OCI-LY3 (cell line): Measurements from ENCODE around the gene CASP3.
"Not testable (repeated sequence)": the region's sequence is repeated elsewhere in the genome, so short reads cannot be mapped to it uniquely, and the experiment has no call there.

Experiments
- H2AFZ ChIP-seq: fragments of 200-600, 300-600 bp; shearing (Covaris generic); 2 replicates; pipeline ENCODE4 v1.6.0; 2014; ENCODE audit warnings: antibody characterized with exemption, low read depth, low read length
- H3K27ac ChIP-seq: fragments of 200-600, 300-600 bp; sonication (generic); 2 replicates; pipeline ENCODE4 v1.5.1; 2014; ENCODE audit warnings: mild to moderate bottlenecking, low read length, moderate library complexity, mixed read lengths
- H3K27me3 ChIP-seq: fragments of 200-600, 300-600 bp; sonication (generic); 2 replicates; pipeline ENCODE4 v1.6.1; 2014; ENCODE audit warnings: low read depth, low read length, mixed read lengths
- H3K36me3 ChIP-seq: fragments of 200-600, 300-600 bp; sonication (generic); replicated peaks from 2 replicates; pipeline ENCODE3; 2014; ENCODE audit warnings: low read depth, low read length, mixed read lengths
- H3K4me1 ChIP-seq: fragments of 300-600, 200-600 bp; sonication (generic); 2 replicates; pipeline ENCODE4 v1.6.1; 2014; ENCODE audit warnings: low read length, mixed read lengths
- H3K4me2 ChIP-seq: fragments of 200-600, 300-600 bp; sonication (generic); 2 replicates; pipeline ENCODE4 v1.6.1; 2014; ENCODE audit warnings: low read length, mixed read lengths
- H3K4me3 ChIP-seq: fragments of 300-600, 200-600 bp; sonication (generic); 2 replicates; pipeline ENCODE4 v1.5.1; 2014; ENCODE audit warnings: antibody characterized with exemption, mild to moderate bottlenecking, low read length, moderate library complexity
- H3K79me2 ChIP-seq: fragments of 300-600, 200-600 bp; shearing (Covaris generic); 2 replicates; pipeline ENCODE4 v1.6.1; 2014; ENCODE audit warnings: mild to moderate bottlenecking, low read length, mixed read lengths
- H3K9ac ChIP-seq: fragments of 300-600, 200-600 bp; shearing (Covaris generic); 2 replicates; pipeline ENCODE4 v1.6.0; 2014; ENCODE audit warnings: mild to moderate bottlenecking, low read length, moderate library complexity
- H3K9me3 ChIP-seq: fragments of 200-600, 300-600 bp; shearing (Covaris generic); 2 replicates; pipeline ENCODE4 v1.6.1; 2014; ENCODE audit warnings: low read length, mixed read lengths; ENCODE audit not compliant: insufficient read depth
- H4K20me1 ChIP-seq: fragments of 200-600, 300-600 bp; sonication (generic); 2 replicates; pipeline ENCODE4 v1.6.1; 2016; ENCODE audit warnings: low read length, mixed read lengths; ENCODE audit not compliant: insufficient read depth
- CTCF ChIP-seq: fragments of 200-600, 300-600 bp; sonication (generic); IDR thresholded peaks from 2 replicates; pipeline ENCODE4 v1.5.1; 2014; ENCODE audit warnings: antibody characterized with exemption, low read length, low read depth
- EZH2phosphoT487 ChIP-seq: fragments of 200-600 bp; shearing (Covaris generic); IDR thresholded peaks from 2 replicates; pipeline ENCODE4 v1.6.1; 2018; ENCODE audit warnings: antibody characterized with exemption, mixed run types, low read depth

Gene CASP3

GRCh38 chr4:184613405-184613804, 35.8 kb downstream of the CASP3 start:
- Histone ChIP-seq H2AFZ (no peak overlapping the region), H3K27ac (no peak overlapping the region), H3K36me3 (no peaks in the 10 kb centered on the region), H3K79me2 (no peaks in the 10 kb centered on the region), H3K4me2 (no peak overlapping the region), H3K9ac (no peak overlapping the region), H3K9me3 (no peaks in the 10 kb centered on the region), H3K4me3 (no peak overlapping the region), H4K20me1 (no peaks in the 10 kb centered on the region), H3K27me3 (no peaks in the 10 kb centered on the region), H3K4me1 (peaks cover 15% of the 10 kb centered on the region)
- TF ChIP-seq CTCF, result no peak
- TF ChIP-seq EZH2phosphoT487, result no peak

GRCh38 chr4:184612074-184612473, 37.2 kb downstream of the CASP3 start:
- H3K36me3 ChIP-seq, result no peaks in the 10 kb centered on the region

GRCh38 chr4:184607429-184607828, 41.8 kb downstream of the CASP3 start:
- H2AFZ ChIP-seq, H3K9ac ChIP-seq, H3K27ac ChIP-seq, H3K4me3 ChIP-seq, H3K36me3 ChIP-seq, H4K20me1 ChIP-seq, H3K4me1 ChIP-seq, H3K4me2 ChIP-seq, H3K9me3 ChIP-seq, H3K27me3 ChIP-seq, H3K79me2 ChIP-seq: not testable (repeated sequence)

More at GRCh38 chr4:184612074-184612473, 37.2 kb downstream of the CASP3 start:
- Histone ChIP-seq H3K79me2 (no peaks in the 10 kb centered on the region), H3K27ac (no peak overlapping the region), H3K4me1 (peaks cover 8% of the 10 kb centered on the region), H2AFZ (no peak overlapping the region), H3K4me3 (no peak overlapping the region), H3K9me3 (no peaks in the 10 kb centered on the region), H3K9ac (no peak overlapping the region), H3K4me2 (no peak overlapping the region), H3K27me3 (no peaks in the 10 kb centered on the region), H4K20me1 (no peaks in the 10 kb centered on the region)
- TF ChIP-seq EZH2phosphoT487 (no peak), CTCF (no peak)

GRCh38 chr4:184602857-184603256, 46.4 kb downstream of the CASP3 start:
- H4K20me1 ChIP-seq, H2AFZ ChIP-seq, H3K36me3 ChIP-seq: not testable (repeated sequence)

GRCh38 chr4:184600982-184601381, 48.3 kb downstream of the CASP3 start:
- not testable (repeated sequence) for H4K20me1 ChIP-seq

More at GRCh38 chr4:184602857-184603256, 46.4 kb downstream of the CASP3 start:
- H3K27me3 ChIP-seq, H3K79me2 ChIP-seq, H3K9me3 ChIP-seq, H3K4me1 ChIP-seq, H3K4me2 ChIP-seq, H3K4me3 ChIP-seq, H3K9ac ChIP-seq, H3K27ac ChIP-seq: not testable (repeated sequence)

More at GRCh38 chr4:184600982-184601381, 48.3 kb downstream of the CASP3 start:
- H3K27me3 ChIP-seq, H3K9ac ChIP-seq, H3K79me2 ChIP-seq, H2AFZ ChIP-seq, H3K4me3 ChIP-seq, H3K9me3 ChIP-seq, H3K4me1 ChIP-seq, H3K36me3 ChIP-seq, H3K4me2 ChIP-seq, H3K27ac ChIP-seq: not testable (repeated sequence)
